Liver (tissue), 9 donors: Measurements from ENCODE around the gene STAP2. TPM values are rescaled to one million over a fixed set of nuclear protein-coding genes. Genes with fewer than 3 reads are reported as not detected.

Experiments used
- DNase-seq: peaks from one replicate; pipeline ENCODE4 v3.0.0-alpha.2; 2017; ENCODE audit warnings: low spot score
- H3K27ac ChIP-seq, 2 donors: one replicate each; pipeline ENCODE4 v1.7.0; 2013; ENCODE audit warnings: inconsistent platforms in 2 of 2, low read length in 2 of 2, control low read depth in 1 of 2, low read depth in 1 of 2, mild to moderate bottlenecking in 1 of 2
- H3K27me3 ChIP-seq, 4 donors: one replicate each; pipeline versions ENCODE4 v1.6.1 to v1.7.0; 2013; ENCODE audit warnings: low read length in 3 of 4, inconsistent platforms in 1 of 4, mild to moderate bottlenecking in 1 of 4, moderate library complexity in 1 of 4; ENCODE audit not compliant: control insufficient read depth in 4 of 4, insufficient read depth in 4 of 4
- H3K36me3 ChIP-seq, 4 donors: one replicate each; pipeline versions ENCODE4 v1.6.1 to v1.7.0; 2013; ENCODE audit warnings: low read length in 3 of 4, mild to moderate bottlenecking in 3 of 4, low read depth in 1 of 4, moderate library complexity in 1 of 4; ENCODE audit not compliant: control insufficient read depth in 4 of 4, insufficient read depth in 3 of 4
- H3K4me1 ChIP-seq, 4 donors: one replicate each; pipeline versions ENCODE4 v1.6.1 to v1.7.0; 2013; ENCODE audit warnings: low read length in 3 of 4, mild to moderate bottlenecking in 3 of 4, moderate library complexity in 1 of 4; ENCODE audit not compliant: control insufficient read depth in 4 of 4, insufficient read depth in 4 of 4
- H3K4me3 ChIP-seq, 3 donors: one replicate each; pipeline versions ENCODE4 v1.6.1 to v1.7.0; 2013; ENCODE audit warnings: low read length in 3 of 3, control low read depth in 1 of 3, low read depth in 1 of 3, mild to moderate bottlenecking in 1 of 3
- H3K9ac ChIP-seq, 2 donors: one replicate each; pipeline ENCODE4 v1.7.0; 2013; ENCODE audit warnings: low read length in 2 of 2, mild to moderate bottlenecking in 2 of 2, moderate library complexity in 2 of 2, control low read depth in 1 of 2, low read depth in 1 of 2
- H3K9me3 ChIP-seq, 4 donors: one replicate each; pipeline versions ENCODE4 v1.6.1 to v1.7.0; 2013; ENCODE audit warnings: low read length in 3 of 4; ENCODE audit not compliant: control insufficient read depth in 4 of 4
- EGR1 ChIP-seq, 2 donors: IDR thresholded peaks; 2 replicates each; pipeline ENCODE4 v1.6.1; 2016 to 2018; ENCODE audit warnings: antibody characterized with exemption in 2 of 2, low read depth in 2 of 2
- FOXA1 ChIP-seq: IDR thresholded peaks from 2 replicates; pipeline ENCODE4 v1.6.1; 2016; ENCODE audit warnings: antibody characterized with exemption
- FOXA2 ChIP-seq: IDR thresholded peaks from 2 replicates; pipeline ENCODE4 v1.6.1; 2016; ENCODE audit warnings: antibody characterized with exemption
- GABPA ChIP-seq, 2 donors: IDR thresholded peaks in 1 of 2; conservative IDR thresholded peaks in 1 of 2; 2 replicates each; pipeline ENCODE4 v1.6.1; 2016; ENCODE audit warnings: antibody characterized with exemption in 2 of 2, mild to moderate bottlenecking in 1 of 2, moderate library complexity in 1 of 2
- HNF4A ChIP-seq, 2 donors: conservative IDR thresholded peaks; 2 replicates each; pipeline ENCODE4 v1.6.1; 2016; ENCODE audit warnings: antibody characterized with exemption in 2 of 2, mild to moderate bottlenecking in 2 of 2
- HNF4G ChIP-seq: IDR thresholded peaks from 2 replicates; pipeline ENCODE4 v1.6.1; 2016; ENCODE audit warnings: antibody characterized with exemption
- JUND ChIP-seq, 2 donors: IDR thresholded peaks; 2 replicates each; pipeline ENCODE4 v1.6.1; 2016; ENCODE audit warnings: antibody characterized with exemption in 2 of 2
- MAX ChIP-seq: IDR thresholded peaks from 2 replicates; pipeline ENCODE4 v1.6.1; 2016; ENCODE audit warnings: antibody characterized with exemption
- NR2F2 ChIP-seq: IDR thresholded peaks from 2 replicates; pipeline ENCODE4 v1.6.1; 2016; ENCODE audit warnings: antibody characterized with exemption
- RAD21 ChIP-seq, 2 donors: IDR thresholded peaks; 2 replicates each; pipeline ENCODE4 v1.6.1; 2016; ENCODE audit warnings: antibody characterized with exemption in 2 of 2, mild to moderate bottlenecking in 2 of 2
- RXRA ChIP-seq, 2 donors: IDR thresholded peaks; 2 replicates each; pipeline ENCODE4 v1.6.1; 2017 to 2018; ENCODE audit warnings: antibody characterized with exemption in 2 of 2, mild to moderate bottlenecking in 1 of 2
- SP1 ChIP-seq: IDR thresholded peaks from 2 replicates; pipeline ENCODE4 v1.6.1; 2018; ENCODE audit warnings: antibody characterized with exemption, mild to moderate bottlenecking
- TAF1 ChIP-seq: conservative IDR thresholded peaks from 2 replicates; pipeline ENCODE4 v1.6.1; 2016; ENCODE audit warnings: antibody characterized with exemption, mild to moderate bottlenecking
- YY1 ChIP-seq: IDR thresholded peaks from 2 replicates; pipeline ENCODE4 v1.6.1; 2016; ENCODE audit warnings: antibody characterized with exemption, mild to moderate bottlenecking
- ZBTB33 ChIP-seq: IDR thresholded peaks from 2 replicates; pipeline ENCODE4 v1.6.1; 2016; ENCODE audit warnings: antibody characterized with exemption
- WGBS: extraction: QIAGEN DNeasy Blood & Tissue Kit; methylation state at CpG from one replicate; pipeline ENCODE4 v1.1.7; 2013; 5-methylcytosine and 5-hydroxymethylcytosine counted together
- polyA plus RNA-seq, 2 donors: library from polyadenylated mRNA; stranded (reverse) in 1 of 2; unstranded in 1 of 2; fragments of 200-250 nt in 1 of 2; fragments of >200 nt in 1 of 2; fragmentation: Nextera tagmentation in 1 of 2; extraction: Ambion mirVana in 1 of 2; gene quantifications; one replicate each; pipeline versions ENCODE4 v1.2.1 to v1.2.3, GENCODE V29; 2013 to 2015
- total RNA-seq, 2 donors: library from RNA; depleted of rRNA; stranded (reverse); fragments of >200 nt; gene quantifications; one replicate each; pipeline ENCODE4 v1.2.3, GENCODE V29; 2014
- TF ChIP-seq, protein P1 (sequence below): IDR thresholded peaks from 2 replicates; pipeline ENCODE4 v1.6.1; 2016; ENCODE audit warnings: antibody characterized with exemption
- TF ChIP-seq, protein P2 (sequence below): fragments of 150-350 bp; IDR thresholded peaks from 2 replicates; pipeline ENCODE4 v1.5.1; 2017; ENCODE audit warnings: improper control_type of control experiment, low read depth, low read length; ENCODE audit not compliant: missing input control
- TF ChIP-seq, protein P3 (sequence below): IDR thresholded peaks from 2 replicates; pipeline ENCODE4 v1.6.1; 2016; ENCODE audit warnings: antibody characterized with exemption, mild to moderate bottlenecking
- donor health status: healthy.
- donor health status: healthy.
- donor health status: healthy.
- donor health status: healthy.
- donor health status: healthy.

The STAP2 gene
- total and polyA plus RNA-seq, 4 donors = 8.6 to 26.4 (median 24.0) TPM

DNA sequence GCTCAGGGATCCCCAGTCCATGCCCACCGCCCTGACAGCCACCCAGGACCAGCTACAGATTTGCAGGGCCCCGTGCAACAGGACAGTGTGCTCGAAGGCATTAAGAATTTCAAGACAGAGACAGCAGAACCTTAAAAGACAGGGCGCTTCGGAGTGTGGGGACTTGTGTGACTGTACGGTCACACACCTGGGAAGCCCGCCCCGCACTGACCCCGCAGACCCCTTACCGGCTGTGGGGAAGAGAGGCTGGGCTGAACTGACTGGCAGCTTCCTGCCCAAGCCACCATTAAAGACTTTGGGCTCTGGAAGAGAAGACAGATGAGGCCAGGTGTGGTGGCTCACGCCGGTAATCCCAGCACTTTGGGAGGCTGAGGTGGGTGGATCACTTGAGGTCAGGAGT, 14.4 kb downstream of the STAP2 start:
- Histone ChIP-seq H3K4me3 (no peak overlapping the region), H3K9me3 (peaks cover 0 to 3% (median 0%) of the 10 kb centered on the region in 4 donors), H3K9ac (no peak overlapping the region), H3K27me3 (no peaks in the 10 kb centered on the region), H3K36me3 (peaks cover 0 to 2% (median under 1%) of the 10 kb centered on the region in 4 donors), H3K27ac (no peak overlapping the region), H3K4me1 (peaks cover 3 to 15% (median 8%) of the 10 kb centered on the region in 4 donors)
- TF ChIP-seq FOXA2 (no peak), MAX (no peak), SP1 (no peak), FOXA1 (no peak), GABPA (IDR thresholded peaks at IDR 0.05 in 1 of 2, conservative IDR thresholded peaks at IDR 0.05 in 1 of 2) (no peak), NR2F2 (no peak), RXRA (IDR thresholded peaks at IDR 0.05) (no peak), RAD21 (IDR thresholded peaks at IDR 0.05) (no peak), HNF4A (conservative IDR thresholded peaks at IDR 0.05) (no peak), EGR1 (IDR thresholded peaks at IDR 0.05; ENCODE audit: low read depth in 2 of 2) (no peak), ZBTB33 (no peak), YY1 (no peak), TAF1 (no peak), JUND (IDR thresholded peaks at IDR 0.05) (no peak), HNF4G (no peak)
- TF ChIP-seq, protein P1, sequence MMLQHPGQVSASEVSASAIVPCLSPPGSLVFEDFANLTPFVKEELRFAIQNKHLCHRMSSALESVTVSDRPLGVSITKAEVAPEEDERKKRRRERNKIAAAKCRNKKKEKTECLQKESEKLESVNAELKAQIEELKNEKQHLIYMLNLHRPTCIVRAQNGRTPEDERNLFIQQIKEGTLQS = no peak
- TF ChIP-seq, protein P2, sequence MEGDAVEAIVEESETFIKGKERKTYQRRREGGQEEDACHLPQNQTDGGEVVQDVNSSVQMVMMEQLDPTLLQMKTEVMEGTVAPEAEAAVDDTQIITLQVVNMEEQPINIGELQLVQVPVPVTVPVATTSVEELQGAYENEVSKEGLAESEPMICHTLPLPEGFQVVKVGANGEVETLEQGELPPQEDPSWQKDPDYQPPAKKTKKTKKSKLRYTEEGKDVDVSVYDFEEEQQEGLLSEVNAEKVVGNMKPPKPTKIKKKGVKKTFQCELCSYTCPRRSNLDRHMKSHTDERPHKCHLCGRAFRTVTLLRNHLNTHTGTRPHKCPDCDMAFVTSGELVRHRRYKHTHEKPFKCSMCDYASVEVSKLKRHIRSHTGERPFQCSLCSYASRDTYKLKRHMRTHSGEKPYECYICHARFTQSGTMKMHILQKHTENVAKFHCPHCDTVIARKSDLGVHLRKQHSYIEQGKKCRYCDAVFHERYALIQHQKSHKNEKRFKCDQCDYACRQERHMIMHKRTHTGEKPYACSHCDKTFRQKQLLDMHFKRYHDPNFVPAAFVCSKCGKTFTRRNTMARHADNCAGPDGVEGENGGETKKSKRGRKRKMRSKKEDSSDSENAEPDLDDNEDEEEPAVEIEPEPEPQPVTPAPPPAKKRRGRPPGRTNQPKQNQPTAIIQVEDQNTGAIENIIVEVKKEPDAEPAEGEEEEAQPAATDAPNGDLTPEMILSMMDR = no peak
- TF ChIP-seq, protein P3, sequence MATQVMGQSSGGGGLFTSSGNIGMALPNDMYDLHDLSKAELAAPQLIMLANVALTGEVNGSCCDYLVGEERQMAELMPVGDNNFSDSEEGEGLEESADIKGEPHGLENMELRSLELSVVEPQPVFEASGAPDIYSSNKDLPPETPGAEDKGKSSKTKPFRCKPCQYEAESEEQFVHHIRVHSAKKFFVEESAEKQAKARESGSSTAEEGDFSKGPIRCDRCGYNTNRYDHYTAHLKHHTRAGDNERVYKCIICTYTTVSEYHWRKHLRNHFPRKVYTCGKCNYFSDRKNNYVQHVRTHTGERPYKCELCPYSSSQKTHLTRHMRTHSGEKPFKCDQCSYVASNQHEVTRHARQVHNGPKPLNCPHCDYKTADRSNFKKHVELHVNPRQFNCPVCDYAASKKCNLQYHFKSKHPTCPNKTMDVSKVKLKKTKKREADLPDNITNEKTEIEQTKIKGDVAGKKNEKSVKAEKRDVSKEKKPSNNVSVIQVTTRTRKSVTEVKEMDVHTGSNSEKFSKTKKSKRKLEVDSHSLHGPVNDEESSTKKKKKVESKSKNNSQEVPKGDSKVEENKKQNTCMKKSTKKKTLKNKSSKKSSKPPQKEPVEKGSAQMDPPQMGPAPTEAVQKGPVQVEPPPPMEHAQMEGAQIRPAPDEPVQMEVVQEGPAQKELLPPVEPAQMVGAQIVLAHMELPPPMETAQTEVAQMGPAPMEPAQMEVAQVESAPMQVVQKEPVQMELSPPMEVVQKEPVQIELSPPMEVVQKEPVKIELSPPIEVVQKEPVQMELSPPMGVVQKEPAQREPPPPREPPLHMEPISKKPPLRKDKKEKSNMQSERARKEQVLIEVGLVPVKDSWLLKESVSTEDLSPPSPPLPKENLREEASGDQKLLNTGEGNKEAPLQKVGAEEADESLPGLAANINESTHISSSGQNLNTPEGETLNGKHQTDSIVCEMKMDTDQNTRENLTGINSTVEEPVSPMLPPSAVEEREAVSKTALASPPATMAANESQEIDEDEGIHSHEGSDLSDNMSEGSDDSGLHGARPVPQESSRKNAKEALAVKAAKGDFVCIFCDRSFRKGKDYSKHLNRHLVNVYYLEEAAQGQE = no peak
- no peak for DNase-seq
- 94% methylated on average over 12 of the region's 12 CpGs for WGBS
